Liver (tissue), 9 donors: ENCODE measurements around the gene LTO1. TPM values are rescaled to one million over a fixed set of nuclear protein-coding genes. Genes with fewer than 3 reads are reported as not detected.

Experiments
- DNase-seq: peaks from one replicate; pipeline ENCODE4 v3.0.0-alpha.2; 2017; ENCODE audit warnings: low spot score
- H3K27ac ChIP-seq, 2 donors: one replicate each; pipeline ENCODE4 v1.7.0; 2013; ENCODE audit warnings: inconsistent platforms in 2 of 2, low read length in 2 of 2, control low read depth in 1 of 2, low read depth in 1 of 2, mild to moderate bottlenecking in 1 of 2
- H3K27me3 ChIP-seq, 4 donors: one replicate each; pipeline versions ENCODE4 v1.6.1 to v1.7.0; 2013; ENCODE audit warnings: low read length in 3 of 4, inconsistent platforms in 1 of 4, mild to moderate bottlenecking in 1 of 4, moderate library complexity in 1 of 4; ENCODE audit not compliant: control insufficient read depth in 4 of 4, insufficient read depth in 4 of 4
- H3K36me3 ChIP-seq, 4 donors: one replicate each; pipeline versions ENCODE4 v1.6.1 to v1.7.0; 2013; ENCODE audit warnings: low read length in 3 of 4, mild to moderate bottlenecking in 3 of 4, low read depth in 1 of 4, moderate library complexity in 1 of 4; ENCODE audit not compliant: control insufficient read depth in 4 of 4, insufficient read depth in 3 of 4
- H3K4me1 ChIP-seq, 4 donors: one replicate each; pipeline versions ENCODE4 v1.6.1 to v1.7.0; 2013; ENCODE audit warnings: low read length in 3 of 4, mild to moderate bottlenecking in 3 of 4, moderate library complexity in 1 of 4; ENCODE audit not compliant: control insufficient read depth in 4 of 4, insufficient read depth in 4 of 4
- H3K4me3 ChIP-seq, 3 donors: one replicate each; pipeline versions ENCODE4 v1.6.1 to v1.7.0; 2013; ENCODE audit warnings: low read length in 3 of 3, control low read depth in 1 of 3, low read depth in 1 of 3, mild to moderate bottlenecking in 1 of 3
- H3K9ac ChIP-seq, 2 donors: one replicate each; pipeline ENCODE4 v1.7.0; 2013; ENCODE audit warnings: low read length in 2 of 2, mild to moderate bottlenecking in 2 of 2, moderate library complexity in 2 of 2, control low read depth in 1 of 2, low read depth in 1 of 2
- H3K9me3 ChIP-seq, 4 donors: one replicate each; pipeline versions ENCODE4 v1.6.1 to v1.7.0; 2013; ENCODE audit warnings: low read length in 3 of 4; ENCODE audit not compliant: control insufficient read depth in 4 of 4
- EGR1 ChIP-seq, 2 donors: IDR thresholded peaks; 2 replicates each; pipeline ENCODE4 v1.6.1; 2016 to 2018; ENCODE audit warnings: antibody characterized with exemption in 2 of 2, low read depth in 2 of 2
- FOXA1 ChIP-seq: IDR thresholded peaks from 2 replicates; pipeline ENCODE4 v1.6.1; 2016; ENCODE audit warnings: antibody characterized with exemption
- FOXA2 ChIP-seq: IDR thresholded peaks from 2 replicates; pipeline ENCODE4 v1.6.1; 2016; ENCODE audit warnings: antibody characterized with exemption
- GABPA ChIP-seq, 2 donors: IDR thresholded peaks in 1 of 2; conservative IDR thresholded peaks in 1 of 2; 2 replicates each; pipeline ENCODE4 v1.6.1; 2016; ENCODE audit warnings: antibody characterized with exemption in 2 of 2, mild to moderate bottlenecking in 1 of 2, moderate library complexity in 1 of 2
- HNF4A ChIP-seq, 2 donors: conservative IDR thresholded peaks; 2 replicates each; pipeline ENCODE4 v1.6.1; 2016; ENCODE audit warnings: antibody characterized with exemption in 2 of 2, mild to moderate bottlenecking in 2 of 2
- HNF4G ChIP-seq: IDR thresholded peaks from 2 replicates; pipeline ENCODE4 v1.6.1; 2016; ENCODE audit warnings: antibody characterized with exemption
- JUND ChIP-seq, 2 donors: IDR thresholded peaks; 2 replicates each; pipeline ENCODE4 v1.6.1; 2016; ENCODE audit warnings: antibody characterized with exemption in 2 of 2
- NR2F2 ChIP-seq: IDR thresholded peaks from 2 replicates; pipeline ENCODE4 v1.6.1; 2016; ENCODE audit warnings: antibody characterized with exemption
- RAD21 ChIP-seq, 2 donors: IDR thresholded peaks; 2 replicates each; pipeline ENCODE4 v1.6.1; 2016; ENCODE audit warnings: antibody characterized with exemption in 2 of 2, mild to moderate bottlenecking in 2 of 2
- RXRA ChIP-seq, 2 donors: IDR thresholded peaks; 2 replicates each; pipeline ENCODE4 v1.6.1; 2017 to 2018; ENCODE audit warnings: antibody characterized with exemption in 2 of 2, mild to moderate bottlenecking in 1 of 2
- SP1 ChIP-seq: IDR thresholded peaks from 2 replicates; pipeline ENCODE4 v1.6.1; 2018; ENCODE audit warnings: antibody characterized with exemption, mild to moderate bottlenecking
- TAF1 ChIP-seq: conservative IDR thresholded peaks from 2 replicates; pipeline ENCODE4 v1.6.1; 2016; ENCODE audit warnings: antibody characterized with exemption, mild to moderate bottlenecking
- YY1 ChIP-seq: IDR thresholded peaks from 2 replicates; pipeline ENCODE4 v1.6.1; 2016; ENCODE audit warnings: antibody characterized with exemption, mild to moderate bottlenecking
- WGBS: extraction: QIAGEN DNeasy Blood & Tissue Kit; methylation state at CpG from one replicate; pipeline ENCODE4 v1.1.7; 2013; 5-methylcytosine and 5-hydroxymethylcytosine counted together
- polyA plus RNA-seq, 2 donors: library from polyadenylated mRNA; stranded (reverse) in 1 of 2; unstranded in 1 of 2; fragments of 200-250 nt in 1 of 2; fragments of >200 nt in 1 of 2; fragmentation: Nextera tagmentation in 1 of 2; extraction: Ambion mirVana in 1 of 2; gene quantifications; one replicate each; pipeline versions ENCODE4 v1.2.1 to v1.2.3, GENCODE V29; 2013 to 2015
- total RNA-seq, 2 donors: library from RNA; depleted of rRNA; stranded (reverse); fragments of >200 nt; gene quantifications; one replicate each; pipeline ENCODE4 v1.2.3, GENCODE V29; 2014
- TF ChIP-seq, protein P1 (sequence below): IDR thresholded peaks from 2 replicates; pipeline ENCODE4 v1.6.1; 2016; ENCODE audit warnings: antibody characterized with exemption, mild to moderate bottlenecking
- TF ChIP-seq, protein P2 (sequence below): IDR thresholded peaks from 2 replicates; pipeline ENCODE4 v1.6.1; 2016; ENCODE audit warnings: antibody characterized with exemption
- TF ChIP-seq, protein P3 (sequence below): IDR thresholded peaks from 2 replicates; pipeline ENCODE4 v1.6.1; 2016; ENCODE audit warnings: antibody characterized with exemption
- TF ChIP-seq, protein P4 (sequence below): fragments of 150-350 bp; IDR thresholded peaks from 2 replicates; pipeline ENCODE4 v1.5.1; 2017; ENCODE audit warnings: improper control_type of control experiment, low read depth, low read length; ENCODE audit not compliant: missing input control
- TF ChIP-seq, protein P5 (sequence below): IDR thresholded peaks from 2 replicates; pipeline ENCODE4 v1.6.1; 2016; ENCODE audit warnings: antibody characterized with exemption
- donor health status: healthy.
- donor health status: healthy.
- donor health status: healthy.
- donor health status: healthy.
- donor health status: healthy.

Gene LTO1
- total and polyA plus RNA-seq, 4 donors: 4.9 to 12.3 (median 7.3) TPM

DNA sequence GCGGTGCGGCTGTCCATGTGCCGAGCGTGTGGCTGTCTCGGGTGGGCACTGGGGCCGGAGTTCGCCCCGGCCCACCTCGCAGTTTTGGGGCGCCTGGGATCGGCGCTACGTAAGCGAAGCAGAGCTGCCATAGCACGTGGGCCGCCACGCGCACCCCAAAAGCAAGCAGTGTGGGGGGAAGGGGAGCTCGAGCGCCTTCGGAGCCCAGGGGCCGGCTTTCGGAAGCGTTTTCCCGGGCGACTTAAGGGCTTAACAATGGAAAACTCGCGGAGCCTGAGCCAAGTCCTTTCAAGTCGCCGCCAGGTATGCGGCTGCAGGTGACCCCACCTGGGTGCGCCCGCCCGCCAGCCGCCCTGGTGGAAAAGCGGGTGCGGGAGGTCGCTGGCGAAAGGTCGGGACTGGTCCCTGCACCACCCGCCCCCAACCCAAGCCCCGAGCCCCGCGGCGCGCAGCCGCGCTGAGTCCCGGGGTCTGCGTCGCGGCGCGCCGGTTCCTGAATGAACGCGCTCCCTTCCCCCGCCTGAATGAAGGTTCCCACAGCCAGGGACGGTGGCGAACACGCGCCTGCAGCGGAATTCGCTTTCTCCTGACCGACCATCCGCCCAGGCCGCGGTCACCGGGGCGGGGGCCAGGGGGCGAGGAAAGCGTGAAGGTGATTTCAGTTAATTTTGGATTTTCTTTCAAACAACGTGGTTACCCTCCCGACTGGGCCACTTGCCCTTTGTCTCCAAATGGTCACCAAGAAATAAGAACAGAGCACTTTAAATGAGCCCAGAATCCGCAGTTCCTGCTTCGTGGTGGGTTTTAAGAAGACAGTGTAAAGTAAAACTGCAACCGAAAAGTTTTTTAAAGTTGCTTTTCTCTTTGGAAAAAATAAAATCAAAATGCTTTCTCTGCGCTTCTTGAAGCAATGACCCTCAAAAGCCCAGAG lies 36.9 kb downstream of the LTO1 start (continued):
- TF ChIP-seq GABPA (IDR thresholded peaks at IDR 0.05 in 1 of 2, conservative IDR thresholded peaks at IDR 0.05 in 1 of 2) (no peak), JUND (IDR thresholded peaks at IDR 0.05) (no peak), FOXA2 (no peak), FOXA1 (no peak)

DNA sequence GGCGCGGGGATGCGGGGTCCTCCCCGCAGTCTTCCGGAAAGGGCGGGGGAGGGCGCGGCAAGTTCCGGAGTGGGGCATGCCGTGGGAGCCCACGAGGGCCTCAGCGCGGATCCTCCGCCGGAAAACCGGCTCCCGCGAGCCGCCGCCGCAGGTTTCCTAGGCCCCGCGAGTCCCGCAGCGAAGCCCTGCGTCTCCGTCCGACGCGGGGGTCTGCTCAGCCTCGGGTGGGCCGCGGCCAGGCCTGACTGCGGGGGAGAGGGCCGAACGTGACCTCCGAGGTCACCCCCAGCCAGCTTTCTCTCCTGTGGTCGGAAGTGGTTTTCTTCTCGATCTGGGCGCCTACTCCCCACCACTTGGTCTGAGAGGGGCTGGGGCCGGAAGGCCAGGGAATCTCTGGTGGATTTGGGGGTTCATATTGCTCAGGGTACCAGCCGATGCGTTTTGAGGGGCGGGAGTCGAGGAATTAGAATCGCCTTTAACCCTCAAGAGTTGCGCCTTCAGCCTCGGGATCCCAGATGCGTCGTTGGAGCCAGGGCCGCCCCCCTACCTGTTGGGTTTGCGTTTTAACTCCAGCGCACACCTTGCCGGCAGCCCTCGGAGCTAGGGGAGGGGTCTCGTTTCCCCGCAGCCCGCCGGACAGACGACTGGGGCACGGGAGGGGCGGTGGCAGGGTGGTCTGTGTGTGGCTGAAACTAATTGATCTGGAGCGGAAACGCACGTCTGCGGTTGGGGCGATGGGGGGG lies 37.8 kb downstream of the LTO1 start:
- no peaks in the 10 kb centered on the region for H3K36me3 ChIP-seq
- H3K27ac ChIP-seq: no peak overlapping the region
- H3K4me1 ChIP-seq: peaks cover 17 to 61% (median 46%) of the 10 kb centered on the region in 4 donors
- no peak overlapping the region for H3K9ac ChIP-seq
- H3K9me3 ChIP-seq: no peaks in the 10 kb centered on the region
- peak overlapping the region in 1 of 3 donors; percentile 94 for H3K4me3 ChIP-seq
- no peaks in the 10 kb centered on the region for H3K27me3 ChIP-seq
- 16% methylated on average over 67 of the region's 67 CpGs for WGBS
- no peak for TF ChIP-seq FOXA2
- TF ChIP-seq, protein P1, sequence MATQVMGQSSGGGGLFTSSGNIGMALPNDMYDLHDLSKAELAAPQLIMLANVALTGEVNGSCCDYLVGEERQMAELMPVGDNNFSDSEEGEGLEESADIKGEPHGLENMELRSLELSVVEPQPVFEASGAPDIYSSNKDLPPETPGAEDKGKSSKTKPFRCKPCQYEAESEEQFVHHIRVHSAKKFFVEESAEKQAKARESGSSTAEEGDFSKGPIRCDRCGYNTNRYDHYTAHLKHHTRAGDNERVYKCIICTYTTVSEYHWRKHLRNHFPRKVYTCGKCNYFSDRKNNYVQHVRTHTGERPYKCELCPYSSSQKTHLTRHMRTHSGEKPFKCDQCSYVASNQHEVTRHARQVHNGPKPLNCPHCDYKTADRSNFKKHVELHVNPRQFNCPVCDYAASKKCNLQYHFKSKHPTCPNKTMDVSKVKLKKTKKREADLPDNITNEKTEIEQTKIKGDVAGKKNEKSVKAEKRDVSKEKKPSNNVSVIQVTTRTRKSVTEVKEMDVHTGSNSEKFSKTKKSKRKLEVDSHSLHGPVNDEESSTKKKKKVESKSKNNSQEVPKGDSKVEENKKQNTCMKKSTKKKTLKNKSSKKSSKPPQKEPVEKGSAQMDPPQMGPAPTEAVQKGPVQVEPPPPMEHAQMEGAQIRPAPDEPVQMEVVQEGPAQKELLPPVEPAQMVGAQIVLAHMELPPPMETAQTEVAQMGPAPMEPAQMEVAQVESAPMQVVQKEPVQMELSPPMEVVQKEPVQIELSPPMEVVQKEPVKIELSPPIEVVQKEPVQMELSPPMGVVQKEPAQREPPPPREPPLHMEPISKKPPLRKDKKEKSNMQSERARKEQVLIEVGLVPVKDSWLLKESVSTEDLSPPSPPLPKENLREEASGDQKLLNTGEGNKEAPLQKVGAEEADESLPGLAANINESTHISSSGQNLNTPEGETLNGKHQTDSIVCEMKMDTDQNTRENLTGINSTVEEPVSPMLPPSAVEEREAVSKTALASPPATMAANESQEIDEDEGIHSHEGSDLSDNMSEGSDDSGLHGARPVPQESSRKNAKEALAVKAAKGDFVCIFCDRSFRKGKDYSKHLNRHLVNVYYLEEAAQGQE: no peak
- no peak for TF ChIP-seq HNF4G
- TF ChIP-seq, protein P2, sequence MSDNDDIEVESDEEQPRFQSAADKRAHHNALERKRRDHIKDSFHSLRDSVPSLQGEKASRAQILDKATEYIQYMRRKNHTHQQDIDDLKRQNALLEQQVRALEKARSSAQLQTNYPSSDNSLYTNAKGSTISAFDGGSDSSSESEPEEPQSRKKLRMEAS: no peak
- no peak for TF ChIP-seq TAF1
- no peak for TF ChIP-seq EGR1 (IDR thresholded peaks at IDR 0.05; ENCODE audit: low read depth in 2 of 2)
- TF ChIP-seq RAD21 (IDR thresholded peaks at IDR 0.05): no peak
- TF ChIP-seq HNF4A (conservative IDR thresholded peaks at IDR 0.05): no peak
- TF ChIP-seq YY1: no peak
- TF ChIP-seq SP1: no peak
- no peak for TF ChIP-seq JUND (IDR thresholded peaks at IDR 0.05)
- no peak for TF ChIP-seq GABPA (IDR thresholded peaks at IDR 0.05 in 1 of 2, conservative IDR thresholded peaks at IDR 0.05 in 1 of 2)
- TF ChIP-seq, protein P3, sequence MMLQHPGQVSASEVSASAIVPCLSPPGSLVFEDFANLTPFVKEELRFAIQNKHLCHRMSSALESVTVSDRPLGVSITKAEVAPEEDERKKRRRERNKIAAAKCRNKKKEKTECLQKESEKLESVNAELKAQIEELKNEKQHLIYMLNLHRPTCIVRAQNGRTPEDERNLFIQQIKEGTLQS: no peak
- TF ChIP-seq RXRA (IDR thresholded peaks at IDR 0.05): no peak
- TF ChIP-seq FOXA1: no peak
- TF ChIP-seq, protein P4, sequence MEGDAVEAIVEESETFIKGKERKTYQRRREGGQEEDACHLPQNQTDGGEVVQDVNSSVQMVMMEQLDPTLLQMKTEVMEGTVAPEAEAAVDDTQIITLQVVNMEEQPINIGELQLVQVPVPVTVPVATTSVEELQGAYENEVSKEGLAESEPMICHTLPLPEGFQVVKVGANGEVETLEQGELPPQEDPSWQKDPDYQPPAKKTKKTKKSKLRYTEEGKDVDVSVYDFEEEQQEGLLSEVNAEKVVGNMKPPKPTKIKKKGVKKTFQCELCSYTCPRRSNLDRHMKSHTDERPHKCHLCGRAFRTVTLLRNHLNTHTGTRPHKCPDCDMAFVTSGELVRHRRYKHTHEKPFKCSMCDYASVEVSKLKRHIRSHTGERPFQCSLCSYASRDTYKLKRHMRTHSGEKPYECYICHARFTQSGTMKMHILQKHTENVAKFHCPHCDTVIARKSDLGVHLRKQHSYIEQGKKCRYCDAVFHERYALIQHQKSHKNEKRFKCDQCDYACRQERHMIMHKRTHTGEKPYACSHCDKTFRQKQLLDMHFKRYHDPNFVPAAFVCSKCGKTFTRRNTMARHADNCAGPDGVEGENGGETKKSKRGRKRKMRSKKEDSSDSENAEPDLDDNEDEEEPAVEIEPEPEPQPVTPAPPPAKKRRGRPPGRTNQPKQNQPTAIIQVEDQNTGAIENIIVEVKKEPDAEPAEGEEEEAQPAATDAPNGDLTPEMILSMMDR: no peak
- TF ChIP-seq, protein P5, sequence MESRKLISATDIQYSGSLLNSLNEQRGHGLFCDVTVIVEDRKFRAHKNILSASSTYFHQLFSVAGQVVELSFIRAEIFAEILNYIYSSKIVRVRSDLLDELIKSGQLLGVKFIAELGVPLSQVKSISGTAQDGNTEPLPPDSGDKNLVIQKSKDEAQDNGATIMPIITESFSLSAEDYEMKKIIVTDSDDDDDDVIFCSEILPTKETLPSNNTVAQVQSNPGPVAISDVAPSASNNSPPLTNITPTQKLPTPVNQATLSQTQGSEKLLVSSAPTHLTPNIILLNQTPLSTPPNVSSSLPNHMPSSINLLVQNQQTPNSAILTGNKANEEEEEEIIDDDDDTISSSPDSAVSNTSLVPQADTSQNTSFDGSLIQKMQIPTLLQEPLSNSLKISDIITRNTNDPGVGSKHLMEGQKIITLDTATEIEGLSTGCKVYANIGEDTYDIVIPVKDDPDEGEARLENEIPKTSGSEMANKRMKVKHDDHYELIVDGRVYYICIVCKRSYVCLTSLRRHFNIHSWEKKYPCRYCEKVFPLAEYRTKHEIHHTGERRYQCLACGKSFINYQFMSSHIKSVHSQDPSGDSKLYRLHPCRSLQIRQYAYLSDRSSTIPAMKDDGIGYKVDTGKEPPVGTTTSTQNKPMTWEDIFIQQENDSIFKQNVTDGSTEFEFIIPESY: no peak
- TF ChIP-seq NR2F2: no peak
- no peak for DNase-seq
